ENCODE data around the gene IL1RL2.

DNA sequence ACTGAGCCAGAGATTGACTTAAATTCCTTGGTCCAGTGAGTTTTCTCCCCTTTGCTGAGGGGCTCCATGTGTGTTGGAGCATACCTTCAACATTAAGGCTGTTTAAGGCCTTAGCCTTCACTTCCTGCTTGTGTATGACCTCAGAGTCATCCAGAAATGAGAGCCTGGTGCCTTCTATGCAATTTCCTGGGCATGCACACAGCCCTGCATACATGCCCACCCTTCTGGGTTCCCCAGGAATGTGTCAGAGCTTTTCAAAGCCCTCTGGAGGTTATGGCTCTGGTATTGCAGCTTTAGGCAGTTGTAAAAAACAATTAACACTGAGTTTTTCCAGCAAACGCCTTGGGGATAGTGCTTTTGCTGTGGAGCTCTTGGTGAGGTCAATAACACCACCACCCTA is 27.5 kb upstream of the IL1RL2 start:
- TF ChIP-seq, protein P1, sequence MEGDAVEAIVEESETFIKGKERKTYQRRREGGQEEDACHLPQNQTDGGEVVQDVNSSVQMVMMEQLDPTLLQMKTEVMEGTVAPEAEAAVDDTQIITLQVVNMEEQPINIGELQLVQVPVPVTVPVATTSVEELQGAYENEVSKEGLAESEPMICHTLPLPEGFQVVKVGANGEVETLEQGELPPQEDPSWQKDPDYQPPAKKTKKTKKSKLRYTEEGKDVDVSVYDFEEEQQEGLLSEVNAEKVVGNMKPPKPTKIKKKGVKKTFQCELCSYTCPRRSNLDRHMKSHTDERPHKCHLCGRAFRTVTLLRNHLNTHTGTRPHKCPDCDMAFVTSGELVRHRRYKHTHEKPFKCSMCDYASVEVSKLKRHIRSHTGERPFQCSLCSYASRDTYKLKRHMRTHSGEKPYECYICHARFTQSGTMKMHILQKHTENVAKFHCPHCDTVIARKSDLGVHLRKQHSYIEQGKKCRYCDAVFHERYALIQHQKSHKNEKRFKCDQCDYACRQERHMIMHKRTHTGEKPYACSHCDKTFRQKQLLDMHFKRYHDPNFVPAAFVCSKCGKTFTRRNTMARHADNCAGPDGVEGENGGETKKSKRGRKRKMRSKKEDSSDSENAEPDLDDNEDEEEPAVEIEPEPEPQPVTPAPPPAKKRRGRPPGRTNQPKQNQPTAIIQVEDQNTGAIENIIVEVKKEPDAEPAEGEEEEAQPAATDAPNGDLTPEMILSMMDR (IDR thresholded peaks at IDR 0.05 in 4 of 5, conservative IDR thresholded peaks at IDR 0.05 in 1 of 5) = no peak
- TF ChIP-seq POLR2A (IDR thresholded peaks at IDR 0.05) = no peak

Measured in gastrocnemius medialis (tissue), 4 donors.